RWPE1 (cell line): ENCODE results near the gene DPH3.

Experiments used
- CTCF ChIA-PET: fragments of 350-600 bp; sonication (Branson Sonifier 250); formaldehyde crosslinking; extraction: SDS; loops from one replicate; lab custom pipeline; 2021; lab: Yijun Ruan, JAX
- POLR2A ChIA-PET: fragments of 400-600 bp; formaldehyde crosslinking; extraction: SDS; loops from one replicate; lab custom pipeline; 2020; ENCODE audit warnings: antibody characterized with exemption; ENCODE audit not compliant: low non-redundant PET; lab: Yijun Ruan, JAX
- DNase-seq: peaks from one replicate; pipeline ENCODE4 v3.0.0; 2012; ENCODE audit warnings: low spot score
- H3K27ac ChIP-seq: fragments of 450-650 bp; 2 replicates; pipeline ENCODE4 v1.5.1; 2017
- TF ChIP-seq, protein P1 (sequence below): fragments of 450-650 bp; conservative IDR thresholded peaks from 2 replicates; pipeline ENCODE4 v1.5.1; 2017; ENCODE audit warnings: low read depth, mild to moderate bottlenecking

Gene DPH3

DNA sequence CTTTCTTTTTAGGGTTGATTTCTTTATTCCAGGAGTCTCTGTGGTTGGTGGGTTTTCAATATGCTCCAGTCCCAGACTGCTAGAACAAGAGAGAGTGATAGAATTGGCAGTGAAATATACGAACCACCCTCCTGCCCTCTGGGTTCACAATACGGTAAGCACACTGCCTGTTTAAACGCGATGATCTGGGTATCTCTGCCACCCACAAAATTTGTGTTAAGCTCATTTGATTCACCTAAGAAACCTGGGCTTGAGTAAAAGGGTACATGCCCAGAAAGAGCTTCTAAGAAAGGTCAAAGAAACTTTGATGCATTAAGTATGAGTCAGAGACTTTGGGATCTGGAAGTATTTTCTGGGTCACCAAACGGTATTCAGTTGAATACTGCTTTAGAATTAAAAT is 30.1 kb upstream of the DPH3 start:
- DNase-seq, result no peak
- H3K27ac ChIP-seq, result no peak overlapping the region
- POLR2A ChIA-PET, result no interaction called here
- CTCF ChIA-PET, result no interaction called here
- TF ChIP-seq, protein P1, sequence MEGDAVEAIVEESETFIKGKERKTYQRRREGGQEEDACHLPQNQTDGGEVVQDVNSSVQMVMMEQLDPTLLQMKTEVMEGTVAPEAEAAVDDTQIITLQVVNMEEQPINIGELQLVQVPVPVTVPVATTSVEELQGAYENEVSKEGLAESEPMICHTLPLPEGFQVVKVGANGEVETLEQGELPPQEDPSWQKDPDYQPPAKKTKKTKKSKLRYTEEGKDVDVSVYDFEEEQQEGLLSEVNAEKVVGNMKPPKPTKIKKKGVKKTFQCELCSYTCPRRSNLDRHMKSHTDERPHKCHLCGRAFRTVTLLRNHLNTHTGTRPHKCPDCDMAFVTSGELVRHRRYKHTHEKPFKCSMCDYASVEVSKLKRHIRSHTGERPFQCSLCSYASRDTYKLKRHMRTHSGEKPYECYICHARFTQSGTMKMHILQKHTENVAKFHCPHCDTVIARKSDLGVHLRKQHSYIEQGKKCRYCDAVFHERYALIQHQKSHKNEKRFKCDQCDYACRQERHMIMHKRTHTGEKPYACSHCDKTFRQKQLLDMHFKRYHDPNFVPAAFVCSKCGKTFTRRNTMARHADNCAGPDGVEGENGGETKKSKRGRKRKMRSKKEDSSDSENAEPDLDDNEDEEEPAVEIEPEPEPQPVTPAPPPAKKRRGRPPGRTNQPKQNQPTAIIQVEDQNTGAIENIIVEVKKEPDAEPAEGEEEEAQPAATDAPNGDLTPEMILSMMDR, result no peak

DNA sequence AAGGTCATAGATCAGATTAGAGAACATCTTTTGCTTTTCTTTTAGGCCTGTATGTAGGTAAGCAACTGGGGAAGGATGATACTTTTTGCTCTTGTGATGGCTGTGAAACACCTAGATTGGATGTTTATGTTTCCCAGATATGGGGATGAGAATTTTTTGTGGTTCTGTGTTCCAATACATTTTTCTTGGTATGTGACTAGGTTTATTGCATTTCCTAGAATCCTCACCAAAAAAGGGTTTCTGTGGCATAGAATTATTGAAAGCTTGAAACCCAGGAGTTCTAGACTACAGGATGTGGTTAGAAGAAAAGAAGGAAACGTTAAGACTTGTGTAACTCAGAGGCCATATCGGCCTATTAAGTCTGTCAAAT is 26.1 kb upstream of the DPH3 start:
- POLR2A ChIA-PET, result no interaction called here
- TF ChIP-seq, protein P1, result no peak
- CTCF ChIA-PET, result interaction anchor here (0.5 to 1.5 kb wide), 14 partner anchors 10 to 1244 kb away, joined by 3 to 19 read pairs (median 3); no protein-coding TSS in a partner anchor
- no peak for DNase-seq
- H3K27ac ChIP-seq, result no peak overlapping the region

DNA sequence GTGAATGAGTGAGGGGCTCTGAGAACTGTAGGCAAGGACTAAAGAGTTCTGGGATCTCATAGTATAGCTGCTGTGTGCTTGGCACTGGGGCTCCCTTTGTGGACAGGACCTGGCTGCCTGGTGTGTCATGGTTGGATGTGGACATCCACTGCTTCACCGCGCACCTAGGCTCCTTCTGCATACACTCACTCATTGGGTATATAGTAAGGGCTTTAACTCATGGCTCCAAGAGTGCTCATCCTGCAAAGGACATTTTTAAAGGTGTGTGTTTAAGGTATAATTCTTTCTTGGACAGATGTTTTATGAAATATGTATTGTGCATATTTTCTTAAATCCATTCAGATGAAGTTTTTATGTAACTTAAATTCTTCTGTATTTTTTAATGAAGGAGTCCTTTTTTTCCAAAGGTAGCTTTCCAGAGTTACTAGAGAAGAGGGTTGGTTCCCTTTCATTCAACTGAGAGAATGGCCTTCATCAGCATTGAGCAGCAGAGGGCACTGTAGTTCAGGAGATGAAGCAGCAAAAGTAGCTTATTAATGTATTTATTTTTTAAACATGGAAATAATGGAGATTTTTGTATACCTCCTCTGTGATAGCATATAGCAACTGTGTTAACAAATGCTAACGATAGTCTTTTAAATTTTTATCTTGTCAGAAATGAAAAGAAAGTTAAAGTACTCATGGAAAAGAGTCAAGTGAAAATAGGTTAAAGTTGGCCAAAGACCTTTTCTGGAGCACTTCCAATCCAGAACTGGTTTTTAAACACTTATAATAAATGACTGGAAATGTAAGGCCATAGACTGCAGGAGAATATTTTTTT is 25.5 kb upstream of the DPH3 start:
- ChIA-PET CTCF (interaction anchor here (0.5 to 1.5 kb wide), 16 partner anchors 10 to 1244 kb away, joined by 3 to 19 read pairs (median 3); no protein-coding TSS in a partner anchor), POLR2A (no interaction called here)
- no peak overlapping the region for H3K27ac ChIP-seq
- peak; percentile 25 for DNase-seq
- TF ChIP-seq, protein P1, result peak; percentile 74

DNA sequence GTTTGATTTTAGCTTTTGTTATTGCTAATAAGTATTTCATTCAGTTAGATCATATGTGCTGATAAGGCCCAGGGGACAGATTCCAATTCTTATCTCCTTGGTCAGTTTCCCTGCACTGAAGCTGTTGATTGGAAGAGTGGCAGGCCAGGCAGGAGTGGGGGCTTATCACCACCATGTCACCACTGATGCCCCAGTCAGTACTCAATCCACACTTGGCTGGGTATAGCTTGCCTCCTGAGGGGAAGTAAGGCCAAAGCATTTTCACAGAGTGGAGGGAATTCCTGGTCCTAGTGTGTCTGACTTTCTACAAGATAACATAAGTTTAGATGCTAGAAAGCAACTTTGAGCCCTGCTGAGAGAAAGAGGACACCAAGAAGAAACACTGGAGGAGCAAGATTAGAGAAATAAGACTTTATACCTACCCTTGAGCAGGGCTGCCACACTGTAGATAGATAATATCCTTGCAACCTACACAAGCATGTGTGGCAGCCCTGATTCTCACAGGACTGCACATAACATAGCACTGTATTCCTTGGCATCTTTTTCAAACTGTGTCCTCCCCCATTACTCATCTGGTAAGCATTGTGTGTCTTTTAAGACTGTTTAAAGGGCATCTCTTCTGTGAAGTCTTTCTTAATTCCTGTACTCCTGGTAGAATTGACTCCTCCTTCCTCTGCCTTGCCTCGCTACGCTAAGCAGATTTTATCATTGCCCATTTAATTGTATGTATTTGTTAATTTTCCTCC is 24.6 kb upstream of the DPH3 start:
- H3K27ac ChIP-seq, result no peak overlapping the region
- ChIA-PET POLR2A (no interaction called here), CTCF (interaction anchor here (0.5 to 1.0 kb wide), 3 partner anchors 9 to 1181 kb away, joined by 3 to 4 read pairs (median 3); no protein-coding TSS in a partner anchor)
- no peak for DNase-seq
- TF ChIP-seq, protein P1, result no peak

DNA sequence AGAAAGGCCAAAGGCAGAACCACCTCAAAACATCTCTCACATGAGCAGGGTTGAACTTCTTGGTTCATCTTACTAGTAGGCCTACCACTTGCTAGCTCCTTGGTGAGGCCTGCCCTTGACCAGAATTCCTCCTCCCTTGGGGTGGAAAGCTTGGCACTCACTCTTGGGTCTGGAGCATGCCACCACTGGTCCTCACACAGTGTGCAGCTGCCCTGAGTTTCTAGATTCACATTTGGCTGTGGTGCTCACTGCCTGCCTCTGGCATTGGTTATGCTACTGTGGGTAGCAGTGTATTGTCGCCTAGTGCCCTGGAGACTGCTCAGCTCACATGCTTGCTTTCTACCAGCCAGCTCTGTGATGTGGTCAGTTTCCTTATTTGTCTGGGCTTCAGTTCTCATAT is 23.9 kb upstream of the DPH3 start:
- no peak overlapping the region for H3K27ac ChIP-seq
- no peak for DNase-seq
- POLR2A ChIA-PET, result no interaction called here

More for the DNA sequence above, 23.9 kb upstream of the DPH3 start:
- TF ChIP-seq, protein P1, result no peak
- CTCF ChIA-PET, result interaction anchor here (0.5 kb wide), 2 partner anchors 12 to 1180 kb away, joined by 3 to 4 read pairs; no protein-coding TSS in a partner anchor
